Neural cell (in vitro differentiated cells): Measurements from ENCODE around the gene BRD2. TPM values are rescaled to one million over a fixed set of nuclear protein-coding genes. Genes with fewer than 3 reads are reported as not detected.

ENCODE experiments used
- H2AFZ ChIP-seq: fragments of 200-600, 300-800 bp; sonication (generic), shearing (Covaris generic); 2 replicates; pipeline ENCODE4 v1.6.0; 2014; ENCODE audit warnings: low read depth, mild to moderate bottlenecking, antibody characterized with exemption, low read length, moderate library complexity
- H3F3A ChIP-seq: fragments of 200-600 bp; shearing (Covaris generic); 2 replicates; pipeline ENCODE4 v1.6.1; 2016; ENCODE audit warnings: mild to moderate bottlenecking, moderate library complexity, mixed read lengths, antibody characterized with exemption, low read length; ENCODE audit not compliant: insufficient read depth, poor library complexity, severe bottlenecking
- H3K27ac ChIP-seq: fragments of 200-600, 300-800 bp; sonication (generic), shearing (Covaris generic); 2 replicates; pipeline ENCODE4 v1.5.1; 2014; ENCODE audit warnings: mild to moderate bottlenecking, low read length, moderate library complexity
- H3K27me3 ChIP-seq: fragments of 300-800, 200-600 bp; sonication (generic), shearing (Covaris generic); 2 replicates; pipeline ENCODE4 v1.6.0; 2014; ENCODE audit warnings: mild to moderate bottlenecking, low read depth, low read length, moderate library complexity; ENCODE audit not compliant: insufficient read depth
- H3K36me3 ChIP-seq: fragments of 300-800, 200-600 bp; sonication (generic), shearing (Covaris generic); 2 replicates; pipeline ENCODE4 v1.5.1; 2014; ENCODE audit warnings: mild to moderate bottlenecking, antibody characterized with exemption, low read length, moderate library complexity; ENCODE audit not compliant: insufficient read depth
- H3K4me2 ChIP-seq: fragments of 300-800, 200-600 bp; sonication (generic), shearing (Covaris generic); 2 replicates; pipeline ENCODE4 v1.6.0; 2014; ENCODE audit warnings: mild to moderate bottlenecking, low read length
- H3K4me3 ChIP-seq: fragments of 300-800, 200-600 bp; sonication (generic), shearing (Covaris generic); 2 replicates; pipeline ENCODE4 v1.5.1; 2014; ENCODE audit warnings: mild to moderate bottlenecking, low read length, moderate library complexity
- H3K79me2 ChIP-seq: fragments of 200-600 bp; shearing (Covaris generic); replicated peaks from 2 replicates; pipeline ENCODE4 v1.6.0; 2014; ENCODE audit warnings: mild to moderate bottlenecking, low read length, moderate library complexity; ENCODE audit not compliant: insufficient read depth
- H3K9ac ChIP-seq: fragments of 300-800, 200-600 bp; sonication (generic), shearing (Covaris generic); 2 replicates; pipeline ENCODE4 v1.6.1; 2016; ENCODE audit warnings: mild to moderate bottlenecking, low read length, mixed read lengths
- H3K9me2 ChIP-seq: fragments of 200-600 bp; shearing (Covaris generic); 2 replicates; pipeline ENCODE4 v1.6.1; 2016; ENCODE audit warnings: mild to moderate bottlenecking, low read length, mixed read lengths; ENCODE audit not compliant: insufficient read depth
- H3K9me3 ChIP-seq: fragments of 200-600, 300-800 bp; sonication (generic), shearing (Covaris generic); 2 replicates; pipeline ENCODE4 v1.6.1; 2016; ENCODE audit warnings: mild to moderate bottlenecking, mixed run types, low read length, moderate library complexity, mixed read lengths
- H4K20me1 ChIP-seq: fragments of 200-600 bp; shearing (Covaris generic); 2 replicates; pipeline ENCODE4 v1.6.1; 2016; ENCODE audit warnings: mild to moderate bottlenecking, mixed run types; ENCODE audit not compliant: insufficient read depth
- EP300 ChIP-seq: fragments of 450-650 bp; conservative IDR thresholded peaks from 2 replicates; pipeline ENCODE4 v1.6.1; 2014; ENCODE audit warnings: antibody characterized with exemption, mild to moderate bottlenecking, moderate library complexity; ENCODE audit not compliant: poor library complexity, severe bottlenecking
- EZH2 ChIP-seq: fragments of 200-600, 300-800 bp; shearing (Covaris generic), sonication (generic); IDR thresholded peaks from 2 replicates; pipeline ENCODE4 v1.6.1; 2014; ENCODE audit warnings: antibody characterized with exemption, low read length, borderline replicate concordance, mild to moderate bottlenecking; ENCODE audit not compliant: insufficient read depth, poor library complexity, severe bottlenecking
- MXI1 ChIP-seq: fragments of 450-650 bp; conservative IDR thresholded peaks from 2 replicates; pipeline ENCODE4 v1.6.1; 2014; ENCODE audit warnings: antibody characterized with exemption, mild to moderate bottlenecking; ENCODE audit not compliant: poor library complexity, severe bottlenecking
- POLR2AphosphoS5 ChIP-seq: IDR thresholded peaks from 2 replicates; pipeline ENCODE4 v1.6.1; 2012
- RAD21 ChIP-seq: fragments of 450-650 bp; conservative IDR thresholded peaks from 2 replicates; pipeline ENCODE4 v1.6.1; 2014; ENCODE audit warnings: antibody characterized with exemption, mild to moderate bottlenecking, moderate library complexity
- SMC3 ChIP-seq: fragments of 450-650 bp; conservative IDR thresholded peaks from 2 replicates; pipeline ENCODE4 v1.6.1; 2014; ENCODE audit warnings: antibody characterized with exemption, mild to moderate bottlenecking, moderate library complexity; ENCODE audit not compliant: poor library complexity
- TAF1 ChIP-seq: IDR thresholded peaks from 2 replicates; pipeline ENCODE4 v1.6.1; 2012; ENCODE audit warnings: low read depth
- polyA plus RNA-seq: library from polyadenylated mRNA; depleted of rRNA; stranded (reverse); fragments of >200 nt; gene quantifications from 2 replicates; pipeline ENCODE4 v1.2.3, GENCODE V29; 2014
- TF ChIP-seq, protein P1 (sequence below): fragments of 450-650 bp; IDR thresholded peaks from 2 replicates; pipeline ENCODE4 v1.5.1; 2014; ENCODE audit warnings: antibody characterized with exemption, mild to moderate bottlenecking, moderate library complexity; ENCODE audit not compliant: poor library complexity, severe bottlenecking
- TF ChIP-seq, protein P2 (sequence below): IDR thresholded peaks from 2 replicates; pipeline ENCODE4 v1.6.1; 2012; ENCODE audit warnings: borderline replicate concordance

The BRD2 gene
- polyA plus RNA-seq, 1 donor from 2014 or later: 107 TPM

DNA sequence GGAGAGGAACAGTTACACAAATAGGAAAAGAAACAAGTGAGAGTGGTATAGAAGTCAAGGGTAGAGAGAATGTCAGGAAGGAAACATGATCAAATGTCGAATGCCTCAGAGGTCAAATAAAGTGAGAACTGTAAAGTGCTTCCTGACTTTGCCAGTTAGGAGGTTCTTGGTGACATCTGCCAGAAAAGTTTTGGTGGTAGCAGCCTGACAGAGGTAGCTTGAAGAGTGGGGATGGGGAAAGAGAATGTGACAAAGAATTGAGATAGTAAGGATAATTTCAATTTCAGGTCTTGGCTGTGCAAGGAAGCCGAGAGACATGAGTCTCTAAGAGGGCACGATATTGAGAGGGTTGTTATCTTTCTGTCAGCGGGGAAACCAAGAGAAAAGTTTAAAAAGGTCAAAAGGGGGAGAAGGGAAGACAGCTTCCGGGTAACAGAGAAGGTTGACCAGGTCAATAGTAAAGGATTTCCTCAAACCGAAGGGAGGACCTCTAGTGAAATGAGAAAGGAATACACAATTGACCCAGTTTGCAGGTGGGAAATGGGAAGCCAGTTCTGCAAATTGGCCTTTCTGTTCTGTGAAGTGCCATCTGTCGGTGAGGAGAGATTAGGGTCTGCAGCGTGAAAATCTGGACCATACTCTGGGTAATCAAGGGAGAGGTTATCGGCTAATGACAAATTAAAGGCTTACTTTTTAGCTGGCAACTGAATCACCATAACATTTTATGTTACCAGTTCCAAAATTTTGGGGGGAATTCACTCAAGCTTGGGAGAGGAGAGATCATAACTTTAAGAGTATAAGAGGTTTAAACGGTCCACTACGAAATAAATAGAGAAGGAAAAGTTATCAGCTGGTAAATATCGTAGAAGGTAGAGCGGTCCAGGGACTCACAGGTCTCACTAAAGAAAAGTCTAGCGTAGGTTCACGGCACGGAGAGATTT, 973 bp upstream of the BRD2 start:
- H2AFZ ChIP-seq: peak overlapping the region; percentile 65
- peak overlapping the region; percentile 100 for H3K27ac ChIP-seq
- peak overlapping the region; percentile 51 for H3K4me2 ChIP-seq
- no peaks in the 10 kb centered on the region for H3K36me3 ChIP-seq
- no peaks in the 10 kb centered on the region for H3K9me3 ChIP-seq
- peaks cover 50% of the 10 kb centered on the region for H3K79me2 ChIP-seq
- H3K4me3 ChIP-seq: peak overlapping the region; percentile 84
- TF ChIP-seq EZH2: no peak
- TF ChIP-seq SMC3: peak; percentile 80
- no peak for TF ChIP-seq MXI1
- peak; percentile 59 for TF ChIP-seq RAD21
- no peak for TF ChIP-seq EP300
- TF ChIP-seq POLR2AphosphoS5: no peak
- TF ChIP-seq, protein P1, sequence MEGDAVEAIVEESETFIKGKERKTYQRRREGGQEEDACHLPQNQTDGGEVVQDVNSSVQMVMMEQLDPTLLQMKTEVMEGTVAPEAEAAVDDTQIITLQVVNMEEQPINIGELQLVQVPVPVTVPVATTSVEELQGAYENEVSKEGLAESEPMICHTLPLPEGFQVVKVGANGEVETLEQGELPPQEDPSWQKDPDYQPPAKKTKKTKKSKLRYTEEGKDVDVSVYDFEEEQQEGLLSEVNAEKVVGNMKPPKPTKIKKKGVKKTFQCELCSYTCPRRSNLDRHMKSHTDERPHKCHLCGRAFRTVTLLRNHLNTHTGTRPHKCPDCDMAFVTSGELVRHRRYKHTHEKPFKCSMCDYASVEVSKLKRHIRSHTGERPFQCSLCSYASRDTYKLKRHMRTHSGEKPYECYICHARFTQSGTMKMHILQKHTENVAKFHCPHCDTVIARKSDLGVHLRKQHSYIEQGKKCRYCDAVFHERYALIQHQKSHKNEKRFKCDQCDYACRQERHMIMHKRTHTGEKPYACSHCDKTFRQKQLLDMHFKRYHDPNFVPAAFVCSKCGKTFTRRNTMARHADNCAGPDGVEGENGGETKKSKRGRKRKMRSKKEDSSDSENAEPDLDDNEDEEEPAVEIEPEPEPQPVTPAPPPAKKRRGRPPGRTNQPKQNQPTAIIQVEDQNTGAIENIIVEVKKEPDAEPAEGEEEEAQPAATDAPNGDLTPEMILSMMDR: peak; percentile 84
- TF ChIP-seq, protein P2, sequence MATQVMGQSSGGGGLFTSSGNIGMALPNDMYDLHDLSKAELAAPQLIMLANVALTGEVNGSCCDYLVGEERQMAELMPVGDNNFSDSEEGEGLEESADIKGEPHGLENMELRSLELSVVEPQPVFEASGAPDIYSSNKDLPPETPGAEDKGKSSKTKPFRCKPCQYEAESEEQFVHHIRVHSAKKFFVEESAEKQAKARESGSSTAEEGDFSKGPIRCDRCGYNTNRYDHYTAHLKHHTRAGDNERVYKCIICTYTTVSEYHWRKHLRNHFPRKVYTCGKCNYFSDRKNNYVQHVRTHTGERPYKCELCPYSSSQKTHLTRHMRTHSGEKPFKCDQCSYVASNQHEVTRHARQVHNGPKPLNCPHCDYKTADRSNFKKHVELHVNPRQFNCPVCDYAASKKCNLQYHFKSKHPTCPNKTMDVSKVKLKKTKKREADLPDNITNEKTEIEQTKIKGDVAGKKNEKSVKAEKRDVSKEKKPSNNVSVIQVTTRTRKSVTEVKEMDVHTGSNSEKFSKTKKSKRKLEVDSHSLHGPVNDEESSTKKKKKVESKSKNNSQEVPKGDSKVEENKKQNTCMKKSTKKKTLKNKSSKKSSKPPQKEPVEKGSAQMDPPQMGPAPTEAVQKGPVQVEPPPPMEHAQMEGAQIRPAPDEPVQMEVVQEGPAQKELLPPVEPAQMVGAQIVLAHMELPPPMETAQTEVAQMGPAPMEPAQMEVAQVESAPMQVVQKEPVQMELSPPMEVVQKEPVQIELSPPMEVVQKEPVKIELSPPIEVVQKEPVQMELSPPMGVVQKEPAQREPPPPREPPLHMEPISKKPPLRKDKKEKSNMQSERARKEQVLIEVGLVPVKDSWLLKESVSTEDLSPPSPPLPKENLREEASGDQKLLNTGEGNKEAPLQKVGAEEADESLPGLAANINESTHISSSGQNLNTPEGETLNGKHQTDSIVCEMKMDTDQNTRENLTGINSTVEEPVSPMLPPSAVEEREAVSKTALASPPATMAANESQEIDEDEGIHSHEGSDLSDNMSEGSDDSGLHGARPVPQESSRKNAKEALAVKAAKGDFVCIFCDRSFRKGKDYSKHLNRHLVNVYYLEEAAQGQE: no peak
- no peak for TF ChIP-seq TAF1
- peaks cover 3% of the 10 kb centered on the region for H4K20me1 ChIP-seq
- no peaks in the 10 kb centered on the region for H3K9me2 ChIP-seq
- peak overlapping the region; percentile 100 for H3K9ac ChIP-seq
- H3K27me3 ChIP-seq: no peaks in the 10 kb centered on the region
- peaks cover 13% of the 10 kb centered on the region for H3F3A ChIP-seq

DNA sequence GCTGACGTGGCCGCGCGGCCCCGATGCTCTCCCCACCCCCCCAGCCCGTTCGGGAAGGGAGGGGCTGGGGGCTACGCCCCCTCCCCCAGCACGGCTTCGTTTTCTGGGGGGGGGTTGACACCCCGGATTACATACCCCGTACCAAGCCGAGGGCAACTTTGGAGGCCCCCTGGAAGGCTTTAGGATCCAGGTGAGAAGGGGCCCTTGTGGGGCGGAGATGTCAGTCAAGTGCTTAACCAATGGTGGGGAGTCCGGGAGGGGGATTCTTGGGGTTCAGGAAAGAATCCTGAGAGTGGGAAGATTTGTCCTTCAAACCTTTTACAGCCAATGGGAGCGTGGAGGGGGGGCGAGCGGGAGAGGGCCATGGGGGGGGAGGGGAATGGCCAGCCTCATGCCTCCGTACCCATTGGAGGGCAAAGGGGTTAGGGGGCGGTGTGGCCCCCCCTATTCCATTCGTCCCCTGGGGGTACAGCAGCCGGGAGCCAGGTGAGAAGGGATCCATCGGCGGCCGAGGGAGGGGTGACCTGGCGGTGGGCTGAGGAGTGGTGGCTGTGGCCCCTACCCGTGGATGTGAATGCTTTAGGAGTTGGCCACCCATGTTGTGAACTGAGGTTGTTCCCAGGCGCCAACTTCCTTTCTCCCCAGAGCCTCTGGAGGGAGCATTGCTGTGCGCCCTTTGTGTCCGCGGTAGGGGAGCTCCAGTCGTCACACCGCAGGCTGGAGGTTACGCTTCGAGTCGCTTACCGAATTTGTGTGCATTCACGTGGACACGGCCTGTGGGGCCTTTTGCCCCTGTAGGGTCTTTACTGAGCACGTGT, 682 bp downstream of the BRD2 start:
- Histone ChIP-seq H3K27ac (peak overlapping the region; percentile 100), H2AFZ (no peak overlapping the region), H3K9me3 (no peaks in the 10 kb centered on the region), H3K36me3 (no peaks in the 10 kb centered on the region), H3K79me2 (peaks cover 62% of the 10 kb centered on the region), H4K20me1 (peaks cover 20% of the 10 kb centered on the region), H3K9ac (peak overlapping the region; percentile 100), H3K9me2 (no peaks in the 10 kb centered on the region), H3F3A (peaks cover 13% of the 10 kb centered on the region), H3K27me3 (no peaks in the 10 kb centered on the region), H3K4me2 (peak overlapping the region; percentile 93), H3K4me3 (peak overlapping the region; percentile 84)
- TF ChIP-seq RAD21 (no peak), MXI1 (no peak), TAF1 (peak; percentile 77), SMC3 (no peak), EP300 (no peak), EZH2 (no peak), POLR2AphosphoS5 (peak; percentile 88)
- TF ChIP-seq, protein P1: peak; percentile 22
- TF ChIP-seq, protein P2: peak; percentile 90
